Measurements from ENCODE around the gene AASDH.
"Not testable (repeated sequence)": the region's sequence is repeated elsewhere in the genome, so short reads cannot be mapped to it uniquely, and the experiment has no call there.

Gene AASDH

GRCh38 chr4:56388306-56388705 lies 1.0 kb upstream of the AASDH start:
- no peak for DNase-seq

- no peak for DNase-seq
Observed at GRCh38 chr4:56386091-56386490, 1.2 kb downstream of the AASDH start.

GRCh38 chr4:56375458-56375857 lies 11.8 kb downstream of the AASDH start:
- no peak for DNase-seq

GRCh38 chr4:56374956-56375355 lies 12.3 kb downstream of the AASDH start:
- DNase-seq, result no peak

GRCh38 chr4:56372774-56373173 lies 14.5 kb downstream of the AASDH start:
- no peak for DNase-seq

- DNase-seq, result no peak
Observed at GRCh38 chr4:56371426-56372220, 15.7 kb downstream of the AASDH start.

- no peak for DNase-seq
Observed at GRCh38 chr4:56370377-56370776, 16.9 kb downstream of the AASDH start.

- DNase-seq, result not testable (repeated sequence)
Observed at GRCh38 chr4:56362981-56363380, 24.3 kb downstream of the AASDH start.

GRCh38 chr4:56360071-56360470 lies 27.2 kb downstream of the AASDH start:
- no peak for DNase-seq

GRCh38 chr4:56356650-56357049 lies 30.6 kb downstream of the AASDH start:
- DNase-seq, result no peak

- no peak for DNase-seq
Observed at GRCh38 chr4:56348576-56348975, 38.7 kb downstream of the AASDH start.

- no peak for DNase-seq
Observed at GRCh38 chr4:56345458-56345857, 41.8 kb downstream of the AASDH start.

- DNase-seq, result no peak
Observed at GRCh38 chr4:56342746-56343145, 44.5 kb downstream of the AASDH start.

- no peak for DNase-seq
Observed at GRCh38 chr4:56330691-56331090, 56.6 kb downstream of the AASDH start.

- DNase-seq, result no peak
Observed at GRCh38 chr4:56326363-56326762, 60.9 kb downstream of the AASDH start.

- no peak for DNase-seq
Observed at GRCh38 chr4:56324011-56324610, 63.2 kb downstream of the AASDH start.

GRCh38 chr4:56323327-56323726 lies 64.0 kb downstream of the AASDH start:
- DNase-seq, result no peak

- DNase-seq, result no peak
Observed at GRCh38 chr4:56321251-56321650, 66.0 kb downstream of the AASDH start.

- no peak for DNase-seq
Observed at GRCh38 chr4:56320293-56320692, 67.0 kb downstream of the AASDH start.

GRCh38 chr4:56318555-56318954 lies 68.7 kb downstream of the AASDH start:
- no peak for DNase-seq

GRCh38 chr4:56317749-56318148 lies 69.5 kb downstream of the AASDH start:
- DNase-seq, result no peak

- no peak for DNase-seq
Observed at GRCh38 chr4:56316011-56316650, 71.2 kb downstream of the AASDH start.

GRCh38 chr4:56315543-56315942 lies 71.7 kb downstream of the AASDH start:
- no peak for DNase-seq

- DNase-seq, result no peak
Observed at GRCh38 chr4:56315041-56315440, 72.2 kb downstream of the AASDH start.

Measured in NCI-H446 treated with DMSO at 0.1 percent for 48 hours (cell line).